Measurements from ENCODE around the gene PRMT2. TPM values are rescaled to one million over a fixed set of nuclear protein-coding genes. Genes with fewer than 3 reads are reported as not detected.
"Not testable (repeated sequence)": the region's sequence is repeated elsewhere in the genome, so short reads cannot be mapped to it uniquely, and the experiment has no call there.

The PRMT2 gene
- total and polyA plus RNA-seq, 5 donors from 2014 or later: 90.4 to 202 (median 150) TPM

DNA sequence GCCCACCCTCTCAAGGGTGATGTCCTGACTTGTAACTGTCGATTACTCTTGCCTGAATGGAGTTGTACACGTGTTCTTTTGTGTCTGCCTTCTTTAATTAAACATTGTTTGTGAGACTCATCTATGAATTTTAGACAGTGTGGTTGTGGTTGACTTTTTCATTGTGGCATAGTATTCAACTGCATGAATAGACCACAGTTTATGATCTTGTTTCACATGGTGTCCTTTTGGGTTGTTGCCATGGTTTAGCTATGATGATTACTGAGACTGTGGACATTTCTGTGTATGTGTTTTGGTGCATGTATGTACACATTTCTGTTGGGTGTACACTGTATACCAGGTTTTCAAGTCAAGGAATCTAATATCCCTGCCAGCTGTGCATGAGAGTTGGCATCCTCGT lies 30.1 kb downstream of the PRMT2 start:
- H3K4me3 ChIP-seq (ENCODE audit: low read depth, low read length): no peak overlapping the region
- H3K27ac ChIP-seq (ENCODE audit: insufficient read depth, low read length, poor library complexity, severe bottlenecking): no peak overlapping the region
- Mint-ChIP-seq H3K36me3 (peaks cover 22% of the 10 kb centered on the region), H3K27me3 (peaks cover 13% of the 10 kb centered on the region), H3K9me3 (peaks cover 0 to 1% (median 0%) of the 10 kb centered on the region in 7 donors), H3K4me3 (peak overlapping the region in 2 of 4 donors; percentile 15 to 48), H3K27ac (peak overlapping the region in 2 of 3 donors; percentile 14 to 39), H3K4me1 (peaks cover 0 to 14% (median 2%) of the 10 kb centered on the region in 4 donors)
- DNase-seq (no peak), ATAC-seq (ENCODE audit: low read depth in 2 of 2) (no peak)
- no peaks in the 10 kb centered on the region for H3K9me3 ChIP-seq (ENCODE audit: control insufficient read depth in 2 of 2, low read length in 2 of 2)
- H3K4me1 ChIP-seq (ENCODE audit: control insufficient read depth, insufficient read depth, low read length, poor library complexity, severe bottlenecking): peaks cover 15% of the 10 kb centered on the region
- H3K36me3 ChIP-seq (ENCODE audit: control insufficient read depth, insufficient read depth, low read length): peaks cover 15% of the 10 kb centered on the region
- peaks cover 6% of the 10 kb centered on the region for H3K27me3 ChIP-seq (ENCODE audit: control insufficient read depth, insufficient read depth, low read length)

DNA sequence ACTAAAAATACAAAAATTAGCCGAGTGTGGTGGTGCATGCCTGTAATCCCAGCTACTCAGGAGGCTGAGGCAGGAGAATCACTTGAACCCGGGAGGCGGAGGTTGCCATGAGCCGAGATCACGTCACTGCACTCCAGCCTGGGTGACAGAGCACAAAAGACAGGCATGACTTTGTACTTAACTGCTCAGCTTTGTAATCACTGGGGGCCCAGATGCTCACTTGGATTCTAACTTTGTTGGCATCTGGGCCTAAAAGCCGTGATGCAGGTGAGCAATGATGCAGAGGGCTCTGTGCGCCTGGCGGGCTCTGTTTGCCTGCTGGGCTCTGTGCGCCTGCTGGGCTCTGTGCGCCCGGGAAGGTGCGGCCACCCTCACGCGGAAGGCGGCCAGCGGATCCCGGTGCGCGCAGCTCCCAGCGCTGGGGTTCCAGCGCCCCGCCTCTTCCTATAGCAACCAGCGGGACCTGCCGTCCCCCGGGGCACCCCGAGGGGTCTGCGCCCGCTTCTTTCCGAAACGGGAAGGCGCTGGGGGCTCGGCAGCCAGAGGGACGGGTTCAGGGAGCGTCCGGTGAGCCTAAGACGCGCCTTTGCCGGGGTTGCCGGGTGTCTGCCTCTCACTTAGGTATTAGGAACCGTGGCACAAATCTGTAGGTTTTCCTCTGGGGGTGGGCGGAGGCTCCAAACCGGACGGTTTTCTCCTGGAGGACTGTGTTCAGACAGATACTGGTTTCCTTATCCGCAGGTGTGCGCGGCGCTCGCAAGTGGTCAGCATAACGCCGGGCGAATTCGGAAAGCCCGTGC lies 31.7 kb downstream of the PRMT2 start:
- H3K36me3 Mint-ChIP-seq: peaks cover 20% of the 10 kb centered on the region
- H3K4me1 ChIP-seq (ENCODE audit: control insufficient read depth, insufficient read depth, low read length, poor library complexity, severe bottlenecking): peaks cover 15% of the 10 kb centered on the region
- no peaks in the 10 kb centered on the region for H3K9me3 ChIP-seq (ENCODE audit: control insufficient read depth in 2 of 2, low read length in 2 of 2)
- peaks cover 0 to 10% (median 4%) of the 10 kb centered on the region in 4 donors for H3K4me1 Mint-ChIP-seq
- H3K9me3 Mint-ChIP-seq: peaks cover 0 to 1% (median 0%) of the 10 kb centered on the region in 7 donors
- DNase-seq (peak in 1 of 3 donors; percentile 43), ATAC-seq (ENCODE audit: low read depth in 2 of 2) (no peak)
- H3K36me3 ChIP-seq (ENCODE audit: control insufficient read depth, insufficient read depth, low read length): peaks cover 15% of the 10 kb centered on the region
- H3K4me3 ChIP-seq (ENCODE audit: low read depth, low read length): peak overlapping the region; percentile 19
- no peak overlapping the region for H3K27ac Mint-ChIP-seq
- peak overlapping the region; percentile 33 to 76 (median 60) for H3K4me3 Mint-ChIP-seq
- peaks cover 18% of the 10 kb centered on the region for H3K27me3 Mint-ChIP-seq
- H3K27ac ChIP-seq (ENCODE audit: insufficient read depth, low read length, poor library complexity, severe bottlenecking): no peak overlapping the region
- peaks cover 10% of the 10 kb centered on the region for H3K27me3 ChIP-seq (ENCODE audit: control insufficient read depth, insufficient read depth, low read length)

DNA sequence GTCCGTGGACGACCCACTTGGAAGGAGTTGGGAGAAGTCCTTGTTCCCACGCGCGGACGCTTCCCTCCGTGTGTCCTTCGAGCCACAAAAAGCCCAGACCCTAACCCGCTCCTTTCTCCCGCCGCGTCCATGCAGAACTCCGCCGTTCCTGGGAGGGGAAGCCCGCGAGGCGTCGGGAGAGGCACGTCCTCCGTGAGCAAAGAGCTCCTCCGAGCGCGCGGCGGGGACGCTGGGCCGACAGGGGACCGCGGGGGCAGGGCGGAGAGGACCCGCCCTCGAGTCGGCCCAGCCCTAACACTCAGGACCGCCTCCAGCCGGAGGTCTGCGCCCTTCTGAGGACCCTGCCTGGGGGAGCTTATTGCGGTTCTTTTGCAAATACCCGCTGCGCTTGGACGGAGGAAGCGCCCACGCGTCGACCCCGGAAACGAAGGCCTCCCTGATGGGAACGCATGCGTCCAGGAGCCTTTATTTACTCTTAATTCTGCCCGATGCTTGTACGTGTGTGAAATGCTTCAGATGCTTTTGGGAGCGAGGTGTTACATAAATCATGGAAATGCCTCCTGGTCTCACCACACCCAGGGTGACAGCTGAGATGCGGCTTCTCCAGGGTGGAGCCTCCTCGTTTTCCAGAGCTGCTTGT lies 32.4 kb downstream of the PRMT2 start:
- H3K27ac Mint-ChIP-seq: no peak overlapping the region
- ATAC-seq (ENCODE audit: low read depth in 2 of 2): peak in 1 of 2 donors; percentile 31

DNA sequence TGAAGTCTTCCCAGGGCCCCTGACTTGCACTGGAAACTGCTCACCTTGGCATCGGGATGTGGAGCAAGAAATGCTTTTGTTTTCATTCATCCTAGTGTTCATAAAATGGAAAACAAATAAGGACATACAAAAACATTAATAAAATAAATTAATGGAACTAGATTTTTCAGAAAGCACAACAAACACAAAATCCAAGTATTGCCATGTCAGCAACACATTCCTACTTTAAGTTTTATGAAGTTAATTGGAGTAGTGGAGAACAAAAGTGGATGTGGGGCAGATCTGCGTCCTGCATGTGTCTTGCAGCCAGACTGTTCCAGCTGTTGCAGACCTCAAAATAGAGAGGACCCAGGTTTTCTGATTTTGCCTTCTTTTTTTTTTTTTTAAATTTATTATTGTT lies 32.9 kb downstream of the PRMT2 start:
- peaks cover 10% of the 10 kb centered on the region for H3K27me3 ChIP-seq (ENCODE audit: control insufficient read depth, insufficient read depth, low read length)
- H3K4me3 Mint-ChIP-seq: peak overlapping the region; percentile 44 to 81 (median 56)
- H3K36me3 Mint-ChIP-seq: peaks cover 15% of the 10 kb centered on the region
- DNase-seq: no peak
- no peak for ATAC-seq (ENCODE audit: low read depth in 2 of 2)
- no peak overlapping the region for H3K27ac ChIP-seq (ENCODE audit: insufficient read depth, low read length, poor library complexity, severe bottlenecking)
- peaks cover 23% of the 10 kb centered on the region for H3K27me3 Mint-ChIP-seq
- no peaks in the 10 kb centered on the region for H3K9me3 ChIP-seq (ENCODE audit: control insufficient read depth in 2 of 2, low read length in 2 of 2)
- H3K27ac Mint-ChIP-seq: no peak overlapping the region
- peak overlapping the region; percentile 43 for H3K4me3 ChIP-seq (ENCODE audit: low read depth, low read length)
- H3K4me1 ChIP-seq (ENCODE audit: control insufficient read depth, insufficient read depth, low read length, poor library complexity, severe bottlenecking): peaks cover 15% of the 10 kb centered on the region
- H3K9me3 Mint-ChIP-seq: peaks cover 0 to 1% (median 0%) of the 10 kb centered on the region in 7 donors
- H3K4me1 Mint-ChIP-seq: peaks cover 0 to 10% (median 4%) of the 10 kb centered on the region in 4 donors
- H3K36me3 ChIP-seq (ENCODE audit: control insufficient read depth, insufficient read depth, low read length): peaks cover 15% of the 10 kb centered on the region

More for the DNA sequence above, 32.4 kb downstream of the PRMT2 start:
- Histone ChIP-seq H3K4me1 (ENCODE audit: control insufficient read depth, insufficient read depth, low read length, poor library complexity, severe bottlenecking) (peaks cover 15% of the 10 kb centered on the region), H3K36me3 (ENCODE audit: control insufficient read depth, insufficient read depth, low read length) (peaks cover 15% of the 10 kb centered on the region), H3K27ac (ENCODE audit: insufficient read depth, low read length, poor library complexity, severe bottlenecking) (no peak overlapping the region), H3K9me3 (ENCODE audit: control insufficient read depth in 2 of 2, low read length in 2 of 2) (no peaks in the 10 kb centered on the region), H3K4me3 (ENCODE audit: low read depth, low read length) (peak overlapping the region; percentile 43), H3K27me3 (ENCODE audit: control insufficient read depth, insufficient read depth, low read length) (peaks cover 10% of the 10 kb centered on the region)
- DNase-seq: peak in 1 of 3 donors; percentile 40
- H3K9me3 Mint-ChIP-seq: peaks cover 0 to 1% (median 0%) of the 10 kb centered on the region in 7 donors
- H3K4me3 Mint-ChIP-seq: peak overlapping the region; percentile 49 to 81 (median 73)
- peaks cover 0 to 10% (median 4%) of the 10 kb centered on the region in 4 donors for H3K4me1 Mint-ChIP-seq
- peaks cover 20% of the 10 kb centered on the region for H3K36me3 Mint-ChIP-seq
- peaks cover 19% of the 10 kb centered on the region for H3K27me3 Mint-ChIP-seq

DNA sequence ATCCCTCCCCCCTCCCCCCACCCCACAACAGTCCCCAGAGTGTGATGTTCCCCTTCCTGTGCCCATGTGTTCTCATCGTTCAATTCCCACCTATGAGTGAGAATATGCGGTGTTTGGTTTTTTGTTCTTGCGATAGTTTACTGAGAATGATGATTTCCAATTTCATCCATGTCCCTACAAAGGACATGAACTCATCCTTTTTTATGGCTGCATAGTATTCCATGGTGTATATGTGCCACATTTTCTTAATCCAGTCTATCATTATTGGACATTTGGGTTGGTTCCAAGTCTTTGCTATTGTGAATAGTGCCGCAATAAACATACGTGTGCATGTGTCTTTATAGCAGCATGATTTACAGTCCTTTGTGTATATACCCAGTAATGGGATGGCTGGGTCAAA lies 33.4 kb downstream of the PRMT2 start:
- peaks cover 12% of the 10 kb centered on the region for H3K36me3 Mint-ChIP-seq
- not testable (repeated sequence) for H3K27ac Mint-ChIP-seq; DNase-seq; H3K4me3 ChIP-seq (ENCODE audit: low read depth, low read length); H3K9me3 Mint-ChIP-seq; H3K9me3 ChIP-seq (ENCODE audit: control insufficient read depth in 2 of 2, low read length in 2 of 2); H3K4me3 Mint-ChIP-seq; H3K27ac ChIP-seq (ENCODE audit: insufficient read depth, low read length, poor library complexity, severe bottlenecking); ATAC-seq (ENCODE audit: low read depth in 2 of 2)
- H3K4me1 ChIP-seq (ENCODE audit: control insufficient read depth, insufficient read depth, low read length, poor library complexity, severe bottlenecking): peaks cover 15% of the 10 kb centered on the region
- H3K36me3 ChIP-seq (ENCODE audit: control insufficient read depth, insufficient read depth, low read length): peaks cover 12% of the 10 kb centered on the region
- H3K27me3 Mint-ChIP-seq: peaks cover 23% of the 10 kb centered on the region
- H3K27me3 ChIP-seq (ENCODE audit: control insufficient read depth, insufficient read depth, low read length): peaks cover 10% of the 10 kb centered on the region
- H3K4me1 Mint-ChIP-seq: peaks cover 0 to 10% (median 4%) of the 10 kb centered on the region in 4 donors

DNA sequence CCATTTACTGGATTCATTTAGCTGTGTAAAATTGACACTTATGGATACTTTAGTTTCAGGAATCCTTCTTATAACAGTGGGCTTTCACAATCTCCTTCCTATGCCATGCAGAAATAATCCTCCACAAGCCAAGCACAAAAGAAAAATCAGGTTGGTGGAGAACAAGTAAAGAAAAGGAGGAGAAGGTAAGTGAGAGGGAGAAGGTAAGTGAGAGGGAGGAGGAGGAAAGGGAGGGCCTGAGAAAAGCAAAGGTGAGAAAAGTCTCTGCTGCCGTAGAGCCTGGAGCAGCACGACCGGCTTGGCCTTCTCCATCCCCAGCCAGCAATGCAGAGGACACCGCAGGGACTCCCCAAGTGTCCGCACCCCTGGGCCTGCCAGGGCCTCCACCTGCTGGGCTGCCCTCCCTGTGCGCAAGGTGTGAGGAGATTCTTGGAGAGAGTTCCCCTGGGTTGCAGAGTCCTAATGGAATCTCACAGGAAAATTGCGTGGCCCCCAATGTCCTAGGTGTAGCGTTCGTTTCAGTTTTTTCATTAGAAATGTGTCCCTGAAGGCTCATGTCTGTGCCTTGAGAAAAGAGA lies 39.0 kb downstream of the PRMT2 start:
- H3K27me3 Mint-ChIP-seq: peaks cover 25% of the 10 kb centered on the region
- DNase-seq (no peak), ATAC-seq (ENCODE audit: low read depth in 2 of 2) (no peak)
- peaks cover 0 to 4% (median 0%) of the 10 kb centered on the region in 4 donors for H3K4me1 Mint-ChIP-seq
- no peaks in the 10 kb centered on the region for H3K36me3 Mint-ChIP-seq
- Histone ChIP-seq H3K9me3 (ENCODE audit: control insufficient read depth in 2 of 2, low read length in 2 of 2) (no peaks in the 10 kb centered on the region), H3K4me1 (ENCODE audit: control insufficient read depth, insufficient read depth, low read length, poor library complexity, severe bottlenecking) (no peaks in the 10 kb centered on the region), H3K4me3 (ENCODE audit: low read depth, low read length) (no peak overlapping the region), H3K27ac (ENCODE audit: insufficient read depth, low read length, poor library complexity, severe bottlenecking) (no peak overlapping the region), H3K27me3 (ENCODE audit: control insufficient read depth, insufficient read depth, low read length) (peaks cover 10% of the 10 kb centered on the region), H3K36me3 (ENCODE audit: control insufficient read depth, insufficient read depth, low read length) (no peaks in the 10 kb centered on the region)
- H3K4me3 Mint-ChIP-seq: no peak overlapping the region
- H3K9me3 Mint-ChIP-seq: peaks cover 0 to 1% (median 0%) of the 10 kb centered on the region in 7 donors
- no peak overlapping the region for H3K27ac Mint-ChIP-seq

DNA sequence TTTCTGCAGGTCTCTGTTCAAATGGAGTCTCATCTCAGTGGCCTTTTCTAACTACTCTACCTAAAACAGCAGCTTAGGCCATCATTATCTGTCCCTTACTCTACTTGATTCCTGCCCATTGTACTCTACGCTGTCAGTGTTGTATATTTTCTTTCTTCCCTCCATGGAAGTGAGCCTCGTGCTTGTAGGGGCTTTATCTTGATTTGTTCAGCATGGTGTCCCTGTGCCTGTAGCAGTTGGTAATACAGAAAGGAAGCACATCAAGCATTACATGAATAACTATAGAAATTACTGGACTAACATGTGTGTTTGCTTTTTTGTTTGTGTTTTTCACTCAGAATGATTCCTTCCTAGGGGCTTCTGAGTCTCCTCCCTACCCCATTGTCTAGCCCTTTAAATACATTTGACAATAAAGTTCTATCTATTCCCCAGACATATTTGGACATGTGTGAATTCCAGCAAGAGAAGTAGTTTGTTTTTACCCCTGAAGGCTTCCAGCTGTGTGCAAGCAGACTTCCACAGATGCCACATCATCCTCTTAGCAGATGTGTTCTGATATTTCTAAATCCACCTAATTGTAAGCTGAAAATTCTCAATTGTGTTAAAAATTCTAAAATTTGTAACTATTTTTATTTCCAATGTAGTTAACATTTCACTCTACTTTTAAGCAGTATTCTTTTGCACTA lies 40.3 kb downstream of the PRMT2 start:
- no peak overlapping the region for H3K4me3 ChIP-seq (ENCODE audit: low read depth, low read length)
- H3K9me3 ChIP-seq (ENCODE audit: control insufficient read depth in 2 of 2, low read length in 2 of 2): no peaks in the 10 kb centered on the region
- no peaks in the 10 kb centered on the region for H3K9me3 Mint-ChIP-seq
- no peaks in the 10 kb centered on the region for H3K36me3 Mint-ChIP-seq
- peaks cover 20% of the 10 kb centered on the region for H3K27me3 Mint-ChIP-seq
- ATAC-seq (ENCODE audit: low read depth in 2 of 2) (no peak), DNase-seq (no peak)
- H3K27ac ChIP-seq (ENCODE audit: insufficient read depth, low read length, poor library complexity, severe bottlenecking): no peak overlapping the region
- H3K27me3 ChIP-seq (ENCODE audit: control insufficient read depth, insufficient read depth, low read length): peaks cover 10% of the 10 kb centered on the region
- no peak overlapping the region for H3K4me3 Mint-ChIP-seq
- no peak overlapping the region for H3K27ac Mint-ChIP-seq
- no peaks in the 10 kb centered on the region for H3K4me1 ChIP-seq (ENCODE audit: control insufficient read depth, insufficient read depth, low read length, poor library complexity, severe bottlenecking)
- peaks cover 0 to 4% (median 0%) of the 10 kb centered on the region in 4 donors for H3K4me1 Mint-ChIP-seq
- no peaks in the 10 kb centered on the region for H3K36me3 ChIP-seq (ENCODE audit: control insufficient read depth, insufficient read depth, low read length)

Data from CD4-positive, CD25-positive, alpha-beta regulatory T cell (primary cell).